Left colon (tissue), 2 donors: Measurements from ENCODE around the gene FKBP1B. TPM values are rescaled to one million over a fixed set of nuclear protein-coding genes. Genes with fewer than 3 reads are reported as not detected.
A peak's percentile ranks its signal among the peaks of the same experiment; 100 is the strongest.
"Not testable (repeated sequence)": the region's sequence is repeated elsewhere in the genome, so short reads cannot be mapped to it uniquely, and the experiment has no call there.

Experiments
- ATAC-seq: fragments of 200-7000 bp; cut with Tn5 transposase; one replicate; pipeline ENCODE4 v1.9.1; 2020; ENCODE audit warnings: mild to moderate bottlenecking, moderate library complexity
- DNase-seq, 2 donors: peaks; one replicate each; pipeline ENCODE4 v3.0.0-alpha.2; 2020
- intact Hi-C, 2 donors: fragments of 100-400 bp; cut with DNase I in 1 of 2; cut with micrococcal nuclease in 1 of 2; formaldehyde crosslinking; loops; one replicate each; pipeline versions ENCODE4 v1.11.2 to v1.14.0; 2022; cut with DNase I, micrococcal nuclease
- total RNA-seq, 2 donors: library from RNA; stranded (reverse); fragmentation: NEBNext Ultra II Directional; extraction: Animal tissue kit (Norgen Biotek cat#: 25700); gene quantifications; one replicate each; pipeline ENCODE4 v1.2.1, GENCODE V29; 2021
- donor health status: DM: no; HTN: no; CAD: no.
- donor health status: DM: yes; HTN: yes; CAD: no.

FKBP1B gene
- total RNA-seq, 2 donors from 2014 or later = 16.5 to 22.3 TPM

DNA sequence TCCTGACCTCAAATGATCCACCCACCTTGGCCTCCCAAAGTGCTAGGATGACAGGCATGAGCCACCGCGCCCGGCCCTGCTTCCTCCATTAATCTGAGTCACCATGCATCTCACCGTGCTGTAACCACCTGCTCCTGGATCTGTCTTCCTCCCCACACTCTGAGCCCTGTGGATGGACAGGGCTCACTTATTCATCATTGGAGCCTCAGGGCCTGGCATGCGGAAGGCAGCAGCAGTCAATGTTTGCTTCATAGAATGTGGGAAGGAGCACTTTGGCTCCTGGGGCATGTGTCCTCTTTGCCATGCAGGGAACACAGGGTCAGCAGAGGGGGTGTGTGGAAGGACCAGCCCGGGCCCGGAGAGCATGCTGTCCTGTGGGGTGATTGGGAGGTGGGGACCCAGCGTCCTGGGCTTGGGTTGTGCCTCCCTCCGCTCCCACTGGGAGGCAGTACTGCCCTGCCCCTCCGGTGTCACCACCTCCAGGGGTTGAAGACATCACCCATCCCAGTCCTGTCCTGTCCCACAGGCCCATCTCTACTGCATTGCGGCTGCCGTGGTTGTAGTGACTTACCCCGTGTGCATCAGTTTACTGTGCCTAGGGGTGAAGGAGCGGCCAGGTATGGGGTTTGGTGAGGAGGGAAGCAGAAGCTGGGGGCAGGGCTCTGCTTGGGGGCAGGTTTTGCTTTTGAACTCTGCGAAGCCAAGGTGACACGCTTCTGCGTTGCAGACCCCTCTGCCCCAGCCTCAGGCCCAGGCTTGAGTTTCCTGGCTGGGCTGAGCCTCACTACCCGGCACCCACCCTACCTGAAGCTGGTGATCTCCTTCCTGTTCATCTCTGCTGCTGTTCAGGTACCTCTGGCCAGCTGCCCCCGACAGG is 28.2 kb upstream of the FKBP1B start:
- intact Hi-C loops = no loop called here
- peak in 1 of 2 donors; percentile 30 for DNase-seq
- peak; percentile 94 for ATAC-seq

DNA sequence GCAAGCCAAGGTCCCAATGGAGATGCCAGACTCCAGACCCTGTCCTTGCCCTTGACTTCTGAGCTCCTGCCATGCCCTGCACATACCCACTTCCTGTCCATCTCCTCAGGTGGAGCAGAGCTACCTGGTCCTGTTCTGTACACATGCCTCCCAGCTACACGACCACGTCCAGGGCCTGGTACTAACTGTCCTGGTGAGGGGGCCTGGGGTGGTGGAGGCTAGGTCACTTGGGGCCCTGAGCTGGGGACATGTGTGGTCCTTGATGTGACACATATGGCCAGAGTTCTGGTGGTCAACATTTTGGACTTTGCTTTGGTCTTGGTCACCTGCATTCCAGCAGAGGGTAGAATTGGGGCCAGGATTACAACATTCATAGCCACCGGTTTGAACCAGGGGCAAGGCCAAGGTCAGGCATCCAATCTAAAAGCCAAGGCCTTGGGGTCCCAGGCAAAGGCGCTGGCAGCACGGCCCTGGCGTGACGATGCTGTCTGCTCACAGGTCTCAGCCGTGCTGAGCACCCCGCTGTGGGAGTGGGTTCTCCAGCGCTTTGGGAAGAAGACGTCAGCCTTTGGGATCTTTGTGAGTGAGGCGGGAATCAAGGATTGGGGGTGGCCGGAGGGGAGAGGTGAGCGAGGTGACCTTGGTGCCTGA is 27.1 kb upstream of the FKBP1B start:
- ATAC-seq (no peak), DNase-seq (no peak)
- intact Hi-C loops = no loop called here

GRCh38 chr2:24022975-24023575 is 26.5 kb upstream of the FKBP1B start:
- intact Hi-C loops = no loop called here
- no peak for DNase-seq
- ATAC-seq = no peak

DNA sequence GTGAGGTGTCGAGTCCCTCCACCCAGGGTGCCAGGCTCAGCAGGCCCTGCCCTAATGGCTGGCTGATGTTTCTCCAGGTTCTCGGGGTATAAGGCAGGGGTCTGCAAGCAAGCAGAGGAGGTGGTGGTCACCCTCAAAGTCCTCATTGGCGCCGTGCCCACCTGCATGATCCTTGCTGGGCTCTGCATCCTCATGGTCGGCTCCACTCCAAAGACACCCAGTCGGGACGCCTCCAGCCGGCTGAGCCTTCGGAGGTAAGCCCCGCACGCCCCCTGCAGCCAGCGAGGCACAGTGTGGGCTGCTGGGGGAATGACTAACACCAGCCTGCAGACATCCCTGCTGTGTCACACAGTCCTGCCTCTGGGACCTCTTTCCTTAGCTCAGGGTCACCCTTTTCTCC is 25.5 kb upstream of the FKBP1B start:
- no peak for DNase-seq
- intact Hi-C loops = no loop called here
- ATAC-seq = no peak

- DNase-seq (no peak), ATAC-seq (no peak)
- intact Hi-C loops = no loop called here
Measured at GRCh38 chr2:24024996-24025663, 24.4 kb upstream of the FKBP1B start.

GRCh38 chr2:24026233-24026632 is 23.3 kb upstream of the FKBP1B start:
- intact Hi-C loops = no loop called here

DNA sequence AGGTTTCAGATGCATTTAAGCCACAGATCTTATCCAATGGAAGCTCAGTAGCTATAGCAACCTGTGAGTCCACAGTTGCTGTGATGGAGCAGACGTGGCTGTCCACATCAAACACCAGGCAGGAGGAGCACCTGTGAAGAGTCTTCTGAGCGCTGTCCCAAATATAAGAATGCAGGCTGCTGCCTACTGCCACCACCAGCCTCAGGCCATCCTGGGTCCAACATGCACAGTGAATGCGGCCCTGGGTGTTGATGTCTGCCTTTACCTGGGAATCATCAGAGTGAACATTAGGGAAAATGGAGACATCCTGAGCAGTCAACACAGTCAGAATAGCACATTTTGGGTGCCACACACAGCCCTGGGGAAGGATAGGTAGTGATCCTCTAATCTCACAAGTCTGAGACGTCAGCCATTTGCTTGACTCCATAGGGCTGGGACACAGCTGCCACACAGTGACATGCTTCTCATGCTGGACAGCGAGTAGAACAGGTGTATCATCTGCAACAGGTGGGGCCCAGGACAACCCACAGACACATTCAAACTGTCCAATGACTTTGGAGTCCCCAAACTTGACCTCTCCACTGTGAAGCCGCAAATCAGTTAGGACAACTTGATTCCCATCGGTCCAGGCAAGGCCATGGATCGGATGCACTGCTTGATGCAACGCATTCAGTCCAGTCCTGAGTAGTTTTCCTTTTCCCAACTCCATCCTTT is 10.6 kb upstream of the FKBP1B start:
- intact Hi-C loops = no loop called here
- DNase-seq (no peak), ATAC-seq (no peak)

More at GRCh38 chr2:24026233-24026632, 23.3 kb upstream of the FKBP1B start:
- no peak for DNase-seq
- ATAC-seq = no peak

GRCh38 chr2:24040511-24040910 is 9.0 kb upstream of the FKBP1B start:
- no peak for ATAC-seq

DNA sequence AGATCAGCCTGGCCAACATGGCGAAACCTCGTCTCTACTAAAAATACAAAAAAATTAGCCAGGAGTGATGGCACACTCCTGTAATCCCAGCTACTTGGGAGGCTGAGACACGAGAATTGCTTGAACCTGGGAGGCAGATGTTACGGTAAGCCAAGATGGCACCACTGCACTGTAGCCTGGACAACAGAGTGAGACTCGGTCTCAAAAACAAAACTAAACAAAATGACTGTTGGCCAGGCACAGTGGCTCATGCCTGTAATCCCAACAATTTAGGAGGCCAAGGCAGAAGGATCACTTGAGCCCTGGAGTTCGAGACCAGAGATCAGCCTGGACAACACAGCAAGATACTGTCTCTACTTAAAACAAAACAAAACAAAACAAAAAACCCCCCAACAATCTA is 6.4 kb upstream of the FKBP1B start:
- DNase-seq, intact Hi-C loops, ATAC-seq: not testable (repeated sequence)

More at GRCh38 chr2:24040511-24040910, 9.0 kb upstream of the FKBP1B start:
- DNase-seq = no peak
- intact Hi-C loops = no loop called here

GRCh38 chr2:24045511-24046508 is 3.7 kb upstream of the FKBP1B start:
- no peak for ATAC-seq
- intact Hi-C loops = no loop called here
- DNase-seq = no peak

GRCh38 chr2:24046599-24046929 is 3.0 kb upstream of the FKBP1B start:
- ATAC-seq (no peak), DNase-seq (no peak)
- intact Hi-C loops = no loop called here

- peak; percentile 94 to 97 for DNase-seq
- intact Hi-C loops = no loop called here
- peak; percentile 97 for ATAC-seq
Measured at GRCh38 chr2:24046930-24047702, 2.4 kb upstream of the FKBP1B start, which contains the start of gene WDCP. WDCP (minus strand) TSS chr2:24047391; CDS start chr2:24039494, 7,897 bp downstream.

DNA sequence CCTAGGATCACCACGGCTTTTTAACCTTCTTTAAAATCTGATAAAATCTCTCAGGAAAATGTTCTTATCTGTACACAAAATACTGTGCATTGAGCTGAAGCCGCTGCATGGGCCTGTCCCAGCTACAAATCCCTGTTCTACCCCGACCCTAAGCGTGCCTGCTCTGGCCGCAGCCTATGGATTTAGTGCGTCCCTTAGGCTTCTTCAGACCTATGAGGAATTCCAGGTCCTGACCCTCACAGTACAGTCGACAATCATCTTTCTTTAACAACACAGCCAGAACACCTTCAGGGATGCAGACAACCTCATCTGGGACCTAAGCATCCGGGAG is 1.9 kb upstream of the FKBP1B start:
- DNase-seq (no peak), ATAC-seq (no peak)
- intact Hi-C loops = no loop called here

GRCh38 chr2:24048769-24049484 is 614 bp upstream of the FKBP1B start:
- intact Hi-C loops = no loop called here
- ATAC-seq (no peak), DNase-seq (no peak)

- intact Hi-C loops = no loop called here
- peak; percentile 27 to 35 for DNase-seq
- ATAC-seq = peak; percentile 1
Measured at GRCh38 chr2:24050041-24050979, 769 bp downstream of the FKBP1B start.
